C1 segment of cervical spinal cord (tissue), 14 donors: ENCODE measurements around the gene C3orf85.

Experiments
- DNase-seq, 14 donors: peaks; one replicate each; lab custom pipeline; 2025; lab: John Stamatoyannopoulos, UW

Gene C3orf85

DNA sequence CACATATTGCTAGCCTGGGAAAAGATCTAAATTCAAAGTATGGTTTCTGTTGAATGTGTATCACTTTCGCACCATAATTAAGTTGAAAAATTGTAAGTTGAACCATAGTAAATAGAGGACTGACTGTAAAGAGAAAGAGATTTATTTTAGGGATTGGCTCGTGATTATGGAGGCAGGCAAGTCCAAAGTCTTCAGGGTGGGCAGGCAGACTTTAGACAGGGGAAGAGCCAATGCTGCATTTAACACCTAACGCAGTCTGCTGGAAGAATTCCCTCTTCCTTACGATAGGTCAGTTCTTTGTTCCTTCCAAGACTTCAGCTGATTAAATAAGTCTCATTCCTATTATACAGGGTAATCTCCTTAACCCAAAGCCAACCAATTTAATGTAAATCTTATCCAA, 15.8 kb downstream of the C3orf85 start:
- DNase-seq, result no peak

DNA sequence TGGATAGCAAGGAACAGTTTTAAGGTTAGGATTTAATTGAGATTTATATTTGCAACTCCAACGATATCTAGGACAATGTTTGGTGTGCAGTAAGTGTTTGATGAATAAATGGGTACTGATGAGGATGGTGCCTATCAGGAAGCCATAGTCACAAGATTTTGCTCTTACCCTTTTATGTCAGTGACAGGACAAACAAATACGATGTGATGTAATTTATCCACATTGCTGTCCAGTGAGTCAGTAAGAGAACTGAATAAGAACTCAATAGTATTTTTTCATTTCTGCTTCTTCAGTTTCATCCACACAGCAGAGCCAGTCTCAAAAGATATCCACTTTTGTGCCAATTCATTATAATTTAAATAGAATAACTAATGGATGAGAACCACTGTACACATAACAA, 18.5 kb downstream of the C3orf85 start:
- DNase-seq, result no peak

GRCh38 chr3:109155828-109156227, 19.3 kb downstream of the C3orf85 start:
- no peak for DNase-seq

DNA sequence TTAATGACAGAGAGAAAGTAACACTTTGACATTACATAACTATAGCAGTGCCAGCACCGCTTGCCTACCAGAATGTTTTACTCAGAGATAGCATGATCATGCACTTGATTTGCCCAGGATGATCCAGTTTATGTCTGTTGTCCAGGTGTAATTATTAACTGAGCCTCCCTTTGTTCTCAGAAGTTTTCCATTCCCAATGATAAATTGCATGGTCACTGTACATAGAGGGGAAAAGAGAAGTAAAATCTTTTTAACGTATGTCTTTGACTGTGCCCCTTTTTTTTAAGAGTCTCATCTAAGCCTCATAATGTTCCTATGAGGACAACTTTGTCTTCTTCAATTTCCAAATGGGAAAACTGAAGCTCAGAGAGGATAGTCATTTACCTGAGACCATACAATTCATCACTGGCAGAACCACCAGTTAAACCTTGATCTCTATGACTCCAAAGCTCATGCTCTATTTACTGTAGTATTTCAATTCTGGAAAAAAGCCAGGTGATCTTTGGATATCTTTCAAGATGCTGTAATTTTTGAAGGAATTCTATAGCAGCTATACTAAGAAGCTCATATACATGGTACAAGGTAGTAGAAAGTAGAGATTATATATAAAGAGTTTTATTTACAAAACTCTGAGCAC, 25.1 kb downstream of the C3orf85 start:
- no peak for DNase-seq

DNA sequence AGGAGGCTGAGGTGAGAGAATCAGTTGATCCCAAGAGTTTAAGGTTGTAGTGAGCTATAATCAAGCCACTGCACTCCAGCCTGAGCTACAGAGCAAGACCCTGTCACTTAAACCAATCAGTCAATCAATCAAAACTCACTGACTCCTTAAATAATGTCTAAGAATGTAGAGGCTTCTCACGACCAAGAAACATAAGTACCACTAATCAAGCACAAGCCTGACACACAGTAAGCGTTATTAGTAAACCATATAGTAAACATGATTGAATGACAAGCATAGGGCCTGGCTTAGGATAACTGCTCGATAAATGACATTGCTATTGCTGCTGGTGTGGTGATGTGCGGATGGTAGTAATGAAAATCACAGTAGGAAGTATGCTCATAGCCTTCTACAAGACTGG, 29.4 kb downstream of the C3orf85 start:
- no peak for DNase-seq

- no peak for DNase-seq
These were observed 35.0 kb downstream of the C3orf85 start for GRCh38 chr3:109171479-109171878.

- DNase-seq, result no peak
These were observed 38.9 kb downstream of the C3orf85 start for GRCh38 chr3:109175411-109175810.

DNA sequence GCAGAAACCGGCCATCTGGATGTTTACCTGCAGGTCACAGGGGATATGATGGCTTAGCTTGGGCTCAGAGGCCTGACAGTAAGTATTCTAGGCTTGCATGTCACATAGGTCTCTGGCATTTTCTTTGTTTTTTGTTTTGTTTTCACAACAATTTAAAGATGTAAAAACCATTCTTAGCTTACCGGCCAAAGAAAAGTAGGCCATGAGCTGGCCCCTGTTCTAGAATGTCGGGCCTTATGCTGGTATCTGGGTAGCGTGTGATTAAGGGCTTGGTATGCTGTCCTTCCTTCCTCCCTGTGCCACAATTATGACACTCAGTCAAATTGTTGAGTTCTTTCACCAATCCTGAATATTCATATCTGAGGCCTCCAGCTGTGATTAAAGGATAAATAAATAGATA, 40.2 kb downstream of the C3orf85 start:
- no peak for DNase-seq

- DNase-seq, result no peak
These were observed 41.4 kb downstream of the C3orf85 start for GRCh38 chr3:109177908-109178307.

GRCh38 chr3:109178708-109179107, 42.2 kb downstream of the C3orf85 start:
- DNase-seq, result peak in 4 of 14 donors; percentile 4 to 14 (median 9)

DNA sequence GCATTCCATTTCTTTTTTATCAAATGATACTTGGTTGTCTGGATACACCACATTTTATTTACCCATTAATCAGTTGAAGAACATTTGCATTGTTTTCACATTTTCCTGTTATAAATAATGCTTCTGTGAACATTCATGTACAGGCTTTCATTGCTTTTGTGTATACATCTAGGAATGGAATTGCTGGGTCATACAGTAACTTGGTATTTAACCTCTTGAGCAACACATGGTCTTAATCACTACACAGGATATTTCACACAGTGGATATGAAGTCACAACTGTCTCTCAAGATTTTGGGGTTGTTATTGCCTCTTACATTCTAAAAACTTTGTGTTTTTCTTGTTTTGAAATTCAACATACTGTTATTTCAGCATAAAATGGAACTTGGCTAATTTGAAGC, 48.2 kb downstream of the C3orf85 start:
- DNase-seq, result no peak

DNA sequence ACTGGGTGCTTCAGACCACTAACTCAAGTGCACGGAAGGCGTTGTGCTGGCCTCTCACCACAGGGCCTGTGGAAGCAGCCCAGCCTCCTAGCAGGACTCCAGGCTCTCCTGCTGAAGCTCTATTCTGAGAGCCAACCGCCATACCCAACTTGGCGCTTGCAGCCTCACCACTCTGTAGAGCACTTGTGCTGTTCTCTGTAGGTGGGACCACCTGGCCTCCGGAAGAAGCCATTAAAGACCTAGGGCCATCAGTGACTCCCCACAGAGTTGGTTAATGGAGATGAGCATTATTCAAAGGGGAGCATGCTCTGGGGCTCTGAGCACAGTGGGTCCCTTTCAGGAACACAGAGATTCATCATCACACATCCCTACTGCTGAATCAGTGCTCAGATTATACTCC, 50.9 kb downstream of the C3orf85 start:
- peak in 1 of 14 donors; percentile 30 for DNase-seq

- DNase-seq, result peak in 4 of 14 donors; percentile 8 to 96 (median 28)
These were observed 52.2 kb downstream of the C3orf85 start for GRCh38 chr3:109188741-109189140.

DNA sequence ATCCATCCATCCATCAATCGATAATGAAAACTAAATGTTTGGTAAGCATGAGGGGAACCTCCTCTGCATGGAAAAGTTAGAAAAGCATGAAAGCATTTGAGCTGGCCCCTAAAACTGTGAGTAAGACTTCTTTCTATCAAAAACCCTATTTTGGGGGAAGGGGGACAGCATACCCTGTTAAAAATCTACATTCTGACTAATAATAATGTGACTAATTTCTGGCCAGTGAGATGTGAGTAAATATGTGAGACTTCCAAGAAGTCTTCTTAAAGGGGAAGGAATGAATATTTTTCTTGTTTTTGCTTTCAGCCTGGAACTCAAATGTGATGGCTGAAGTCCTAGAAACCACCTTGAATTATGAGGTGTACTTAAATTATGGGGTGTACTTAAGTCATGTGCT, 54.9 kb downstream of the C3orf85 start:
- no peak for DNase-seq

GRCh38 chr3:109195815-109196214, 59.3 kb downstream of the C3orf85 start:
- no peak for DNase-seq
